HepG2 (cell line): Measurements from ENCODE around the gene CFAP100. TPM values are rescaled to one million over a fixed set of nuclear protein-coding genes. Genes with fewer than 3 reads are reported as not detected.

Source experiments
- BRD4 ChIP-seq: sonication (generic); formaldehyde crosslinking; IDR thresholded peaks from 2 replicates; pipeline ENCODE4 v1.4.0; 2020; ENCODE audit warnings: missing genetic modification reagents
- FOXP1 ChIP-seq, 2 experiments: fragments of 450-650 bp in 1 of 2; IDR thresholded peaks; 2 replicates each; pipeline ENCODE4 v1.6.1; 2017 to 2018; ENCODE audit warnings: antibody characterized with exemption in 1 of 2
- IRX3 ChIP-seq: sonication (generic); formaldehyde crosslinking; IDR thresholded peaks from 2 replicates; pipeline ENCODE4 v1.8.1; 2023; ENCODE audit warnings: mild to moderate bottlenecking, low read depth, missing genetic modification reagents, borderline replicate concordance
- KLF6 ChIP-seq: IDR thresholded peaks from 2 replicates; pipeline ENCODE4 v1.8.0; 2016; ENCODE audit warnings: missing biosample characterization, missing genetic modification reagents
- MIER3 ChIP-seq: IDR thresholded peaks from 2 replicates; pipeline ENCODE4 v1.6.1; 2016; ENCODE audit warnings: missing compliant biosample characterization, borderline replicate concordance
- MLLT10 ChIP-seq: sonication (generic); formaldehyde crosslinking; IDR thresholded peaks from 2 replicates; pipeline ENCODE4 v1.4.0; 2020; ENCODE audit warnings: missing genetic modification reagents
- NBN ChIP-seq: fragments of 450-650 bp; conservative IDR thresholded peaks from 2 replicates; pipeline ENCODE4 v1.6.1; 2017
- SIN3B ChIP-seq: fragments of 150-350 bp; IDR thresholded peaks from 2 replicates; pipeline ENCODE4 v1.6.1; 2014; ENCODE audit warnings: low read length
- ZNF101 ChIP-seq: sonication (generic); formaldehyde crosslinking; IDR thresholded peaks from 2 replicates; pipeline ENCODE4 v1.4.0; 2020; ENCODE audit warnings: mild to moderate bottlenecking, low read depth, missing genetic modification reagents, borderline replicate concordance
- ZNF234 ChIP-seq: sonication (generic); formaldehyde crosslinking; conservative IDR thresholded peaks from 2 replicates; pipeline ENCODE4 v1.5.1; 2020; ENCODE audit warnings: mild to moderate bottlenecking, missing genetic modification reagents
- ZNF326 ChIP-seq: sonication (generic); formaldehyde crosslinking; IDR thresholded peaks from 2 replicates; pipeline ENCODE4 v1.4.0; 2020; ENCODE audit warnings: missing genetic modification reagents, borderline replicate concordance
- ZNF350 ChIP-seq: sonication (generic); formaldehyde crosslinking; IDR thresholded peaks from 2 replicates; pipeline ENCODE4 v1.4.0; 2020; ENCODE audit warnings: mild to moderate bottlenecking, low read depth, missing genetic modification reagents, borderline replicate concordance
- ZNF746 ChIP-seq: sonication (generic); formaldehyde crosslinking; IDR thresholded peaks from 2 replicates; pipeline ENCODE4 v1.8.0; 2022; ENCODE audit warnings: mild to moderate bottlenecking, missing genetic modification reagents
- ZSCAN20 ChIP-seq: sonication (generic); formaldehyde crosslinking; IDR thresholded peaks from 2 replicates; pipeline ENCODE4 v1.4.0; 2020; ENCODE audit warnings: missing genetic modification reagents, mild to moderate bottlenecking, borderline replicate concordance
- polyA plus RNA-seq, 8 experiments: library from polyadenylated mRNA; depleted of rRNA in 3 of 8; stranded (reverse) in 7 of 8; unstranded in 1 of 8; fragments of >200 nt; fragmentation: Illumina TruSeq in 4 of 8; extraction: Trizol in 4 of 8; gene quantifications; 2 replicates each; pipeline versions ENCODE4 v1.2.1 to v1.2.3, GENCODE V29; 2011 to 2016; ENCODE audit warnings: low read depth in 4 of 8, missing spikeins in 1 of 8, mixed read lengths in 1 of 8; ENCODE audit not compliant: insufficient read depth in 1 of 8
- total RNA-seq, 5 experiments: library from RNA; depleted of rRNA; stranded (reverse); fragments of >200 nt; fragmentation: Illumina TruSeq; extraction: Trizol; gene quantifications; 2 replicates each; pipeline ENCODE4 v1.2.3, GENCODE V29; 2016; ENCODE audit warnings: low read depth in 1 of 5
- TF ChIP-seq, protein P1 (sequence below): sonication (generic); formaldehyde crosslinking; conservative IDR thresholded peaks from 2 replicates; pipeline ENCODE4 v1.8.0; 2022; ENCODE audit warnings: low read depth, missing genetic modification reagents
- TF ChIP-seq, protein P2 (sequence below): sonication (generic); formaldehyde crosslinking; IDR thresholded peaks from 2 replicates; pipeline ENCODE4 v1.8.0; 2022; ENCODE audit warnings: mild to moderate bottlenecking, missing genetic modification reagents, moderate library complexity
- TF ChIP-seq, protein P3 (sequence below): sonication (generic); formaldehyde crosslinking; IDR thresholded peaks from 2 replicates; pipeline ENCODE4 v1.5.0; 2020; ENCODE audit warnings: missing genetic modification reagents
- TF ChIP-seq, protein P4 (sequence below): sonication (generic); formaldehyde crosslinking; IDR thresholded peaks from 2 replicates; pipeline ENCODE4 v1.5.0; 2020; ENCODE audit warnings: mild to moderate bottlenecking, missing genetic modification reagents
- TF ChIP-seq, protein P5 (sequence below): sonication (generic); formaldehyde crosslinking; IDR thresholded peaks from 2 replicates; pipeline ENCODE4; 2020; ENCODE audit warnings: missing genetic modification reagents, mild to moderate bottlenecking, borderline replicate concordance
- TF ChIP-seq, protein P6 (sequence below): sonication (generic); formaldehyde crosslinking; IDR thresholded peaks from 2 replicates; pipeline ENCODE4 v1.4.0; 2020; ENCODE audit warnings: mild to moderate bottlenecking, missing genetic modification reagents

The CFAP100 gene
- total and polyA plus RNA-seq, 2 of the 13 experiments (the other 11 are each of a cell fraction or from before 2014, with no cell fraction given), result 0.32 TPM; not detected in 1

DNA sequence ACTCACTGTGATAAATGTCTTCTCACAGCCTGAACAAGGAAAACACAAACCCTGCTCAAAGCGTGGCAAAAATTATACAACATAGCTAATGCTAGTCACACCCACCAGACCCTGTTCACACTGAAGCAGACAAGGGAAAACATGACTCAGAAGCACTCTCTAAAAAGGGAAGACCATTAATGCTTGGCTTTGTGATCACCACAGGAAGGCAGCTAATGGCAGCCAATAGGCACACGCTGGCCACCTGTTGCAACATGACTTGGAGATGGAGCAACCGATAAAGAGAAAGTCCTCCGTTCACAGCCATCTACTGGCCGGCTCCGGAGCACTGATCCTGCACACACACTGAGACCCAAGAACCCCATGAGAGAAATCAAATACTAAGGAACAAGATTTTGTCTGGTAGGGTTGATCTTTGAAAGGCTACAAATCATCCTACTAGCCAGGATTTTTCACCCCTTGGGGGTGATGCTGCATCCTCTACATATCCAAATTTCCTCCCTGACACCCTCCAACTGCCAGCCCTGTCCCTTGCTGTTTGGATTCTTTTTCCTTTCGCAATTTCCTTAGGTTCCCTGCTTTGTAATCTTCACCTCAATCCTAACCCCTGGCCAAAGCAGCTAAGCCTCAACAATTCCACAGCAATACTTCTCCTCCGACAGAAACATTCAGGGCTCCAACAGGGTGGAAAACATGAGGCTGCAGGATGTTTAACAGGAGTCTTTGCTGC lies 77.7 kb downstream of the CFAP100 start (continued):
- TF ChIP-seq BRD4 (CRISPR knock-in tag) (no peak), ZNF350 (CRISPR knock-in tag) (0 out of 2 replicates have a peak, but pooled peaks have one; percentile 57), SIN3B (no peak), IRX3 (CRISPR knock-in tag) (no peak), ZNF234 (CRISPR knock-in tag) (no peak), ZNF101 (CRISPR knock-in tag) (no peak), MIER3 (CRISPR knock-in tag) (peak; percentile 51; the same call in 1 of the 2 replicates), KLF6 (CRISPR knock-in tag) (no peak), ZSCAN20 (CRISPR knock-in tag) (no peak), FOXP1 (IDR thresholded peaks at IDR 0.05) (no peak), FOXP1 (CRISPR knock-in tag; IDR thresholded peaks at IDR 0.05) (peak; percentile 33; the same call in 1 of the 2 replicates), NBN (no peak), MLLT10 (CRISPR knock-in tag) (no peak), ZNF746 (no peak), ZNF326 (CRISPR knock-in tag) (no peak)
- TF ChIP-seq, protein P1, sequence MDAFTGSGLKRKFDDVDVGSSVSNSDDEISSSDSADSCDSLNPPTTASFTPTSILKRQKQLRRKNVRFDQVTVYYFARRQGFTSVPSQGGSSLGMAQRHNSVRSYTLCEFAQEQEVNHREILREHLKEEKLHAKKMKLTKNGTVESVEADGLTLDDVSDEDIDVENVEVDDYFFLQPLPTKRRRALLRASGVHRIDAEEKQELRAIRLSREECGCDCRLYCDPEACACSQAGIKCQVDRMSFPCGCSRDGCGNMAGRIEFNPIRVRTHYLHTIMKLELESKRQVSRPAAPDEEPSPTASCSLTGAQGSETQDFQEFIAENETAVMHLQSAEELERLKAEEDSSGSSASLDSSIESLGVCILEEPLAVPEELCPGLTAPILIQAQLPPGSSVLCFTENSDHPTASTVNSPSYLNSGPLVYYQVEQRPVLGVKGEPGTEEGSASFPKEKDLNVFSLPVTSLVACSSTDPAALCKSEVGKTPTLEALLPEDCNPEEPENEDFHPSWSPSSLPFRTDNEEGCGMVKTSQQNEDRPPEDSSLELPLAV (CRISPR knock-in tag), result no peak
- TF ChIP-seq, protein P2, sequence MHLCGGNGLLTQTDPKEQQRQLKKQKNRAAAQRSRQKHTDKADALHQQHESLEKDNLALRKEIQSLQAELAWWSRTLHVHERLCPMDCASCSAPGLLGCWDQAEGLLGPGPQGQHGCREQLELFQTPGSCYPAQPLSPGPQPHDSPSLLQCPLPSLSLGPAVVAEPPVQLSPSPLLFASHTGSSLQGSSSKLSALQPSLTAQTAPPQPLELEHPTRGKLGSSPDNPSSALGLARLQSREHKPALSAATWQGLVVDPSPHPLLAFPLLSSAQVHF (CRISPR knock-in tag), result no peak
- TF ChIP-seq, protein P3, sequence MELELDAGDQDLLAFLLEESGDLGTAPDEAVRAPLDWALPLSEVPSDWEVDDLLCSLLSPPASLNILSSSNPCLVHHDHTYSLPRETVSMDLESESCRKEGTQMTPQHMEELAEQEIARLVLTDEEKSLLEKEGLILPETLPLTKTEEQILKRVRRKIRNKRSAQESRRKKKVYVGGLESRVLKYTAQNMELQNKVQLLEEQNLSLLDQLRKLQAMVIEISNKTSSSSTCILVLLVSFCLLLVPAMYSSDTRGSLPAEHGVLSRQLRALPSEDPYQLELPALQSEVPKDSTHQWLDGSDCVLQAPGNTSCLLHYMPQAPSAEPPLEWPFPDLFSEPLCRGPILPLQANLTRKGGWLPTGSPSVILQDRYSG, result no peak
- TF ChIP-seq, protein P4, sequence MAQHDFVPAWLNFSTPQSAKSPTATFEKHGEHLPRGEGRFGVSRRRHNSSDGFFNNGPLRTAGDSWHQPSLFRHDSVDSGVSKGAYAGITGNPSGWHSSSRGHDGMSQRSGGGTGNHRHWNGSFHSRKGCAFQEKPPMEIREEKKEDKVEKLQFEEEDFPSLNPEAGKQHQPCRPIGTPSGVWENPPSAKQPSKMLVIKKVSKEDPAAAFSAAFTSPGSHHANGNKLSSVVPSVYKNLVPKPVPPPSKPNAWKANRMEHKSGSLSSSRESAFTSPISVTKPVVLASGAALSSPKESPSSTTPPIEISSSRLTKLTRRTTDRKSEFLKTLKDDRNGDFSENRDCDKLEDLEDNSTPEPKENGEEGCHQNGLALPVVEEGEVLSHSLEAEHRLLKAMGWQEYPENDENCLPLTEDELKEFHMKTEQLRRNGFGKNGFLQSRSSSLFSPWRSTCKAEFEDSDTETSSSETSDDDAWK (CRISPR knock-in tag), result no peak
- TF ChIP-seq, protein P5, sequence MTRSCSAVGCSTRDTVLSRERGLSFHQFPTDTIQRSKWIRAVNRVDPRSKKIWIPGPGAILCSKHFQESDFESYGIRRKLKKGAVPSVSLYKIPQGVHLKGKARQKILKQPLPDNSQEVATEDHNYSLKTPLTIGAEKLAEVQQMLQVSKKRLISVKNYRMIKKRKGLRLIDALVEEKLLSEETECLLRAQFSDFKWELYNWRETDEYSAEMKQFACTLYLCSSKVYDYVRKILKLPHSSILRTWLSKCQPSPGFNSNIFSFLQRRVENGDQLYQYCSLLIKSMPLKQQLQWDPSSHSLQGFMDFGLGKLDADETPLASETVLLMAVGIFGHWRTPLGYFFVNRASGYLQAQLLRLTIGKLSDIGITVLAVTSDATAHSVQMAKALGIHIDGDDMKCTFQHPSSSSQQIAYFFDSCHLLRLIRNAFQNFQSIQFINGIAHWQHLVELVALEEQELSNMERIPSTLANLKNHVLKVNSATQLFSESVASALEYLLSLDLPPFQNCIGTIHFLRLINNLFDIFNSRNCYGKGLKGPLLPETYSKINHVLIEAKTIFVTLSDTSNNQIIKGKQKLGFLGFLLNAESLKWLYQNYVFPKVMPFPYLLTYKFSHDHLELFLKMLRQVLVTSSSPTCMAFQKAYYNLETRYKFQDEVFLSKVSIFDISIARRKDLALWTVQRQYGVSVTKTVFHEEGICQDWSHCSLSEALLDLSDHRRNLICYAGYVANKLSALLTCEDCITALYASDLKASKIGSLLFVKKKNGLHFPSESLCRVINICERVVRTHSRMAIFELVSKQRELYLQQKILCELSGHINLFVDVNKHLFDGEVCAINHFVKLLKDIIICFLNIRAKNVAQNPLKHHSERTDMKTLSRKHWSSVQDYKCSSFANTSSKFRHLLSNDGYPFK (CRISPR knock-in tag), result no peak
- TF ChIP-seq, protein P6, sequence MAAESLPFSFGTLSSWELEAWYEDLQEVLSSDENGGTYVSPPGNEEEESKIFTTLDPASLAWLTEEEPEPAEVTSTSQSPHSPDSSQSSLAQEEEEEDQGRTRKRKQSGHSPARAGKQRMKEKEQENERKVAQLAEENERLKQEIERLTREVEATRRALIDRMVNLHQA (CRISPR knock-in tag), result no peak
